Keratinocyte (primary cell): ENCODE results near the gene BHLHE40.

ENCODE experiments used
- CTCF ChIP-seq, 3 experiments: IDR thresholded peaks in 1 of 3; conservative IDR thresholded peaks in 1 of 3; optimal IDR thresholded peaks in 1 of 3; 2 replicates in 2 of 3; 3 replicates in 1 of 3; pipeline versions ENCODE3 to v1.5.1; 2011; ENCODE audit warnings: low read length in 3 of 3, mild to moderate bottlenecking in 3 of 3, moderate library complexity in 2 of 3, control low read depth in 1 of 3, inconsistent platforms in 1 of 3; ENCODE audit not compliant: insufficient read depth in 2 of 3; ENCODE audit errors: extremely low read depth in 1 of 3
- EZH2 ChIP-seq: IDR thresholded peaks from one replicate; pipeline ENCODE4 v1.6.1; 2012; ENCODE audit warnings: inconsistent platforms, mild to moderate bottlenecking, low read length, moderate library complexity

- TF ChIP-seq CTCF (optimal IDR thresholded peaks at IDR 0.05 in 1 of 3, IDR thresholded peaks at IDR 0.05 in 1 of 3, conservative IDR thresholded peaks at IDR 0.05 in 1 of 3; ENCODE audit: extremely low read depth in 1 of 3, insufficient read depth in 2 of 3, low read length in 3 of 3) (no peak), EZH2 (no peak)
These were observed 50.9 kb downstream of the BHLHE40 start for GRCh38 chr3:5030152-5030551.
